GM12891 (cell line): ENCODE results near the gene LAPTM5.

Experiments used
- POLR2A ChIP-seq: IDR thresholded peaks from 2 replicates; pipeline ENCODE4 v1.6.1; 2011; ENCODE audit warnings: low read depth, low read length, control low read depth
- POLR2AphosphoS5 ChIP-seq: IDR thresholded peaks from 2 replicates; pipeline ENCODE4 v1.6.1; 2011; ENCODE audit warnings: low read depth, low read length, control low read depth

DNA sequence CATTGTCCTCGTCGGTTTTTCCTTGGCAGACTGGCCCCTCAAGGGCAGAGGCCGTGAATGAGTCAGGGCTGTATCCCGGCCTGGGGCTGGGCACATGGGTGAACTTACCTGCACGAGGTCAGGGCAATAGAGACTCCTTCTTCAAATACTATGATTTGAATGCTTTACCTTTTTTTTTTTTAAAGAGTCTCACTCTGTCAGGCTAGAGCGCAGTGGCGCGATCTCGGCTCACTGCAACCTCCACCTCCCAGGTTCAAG, 5.0 kb downstream of the LAPTM5 start:
- no peak for TF ChIP-seq POLR2A
- TF ChIP-seq POLR2AphosphoS5: no peak
